NOMO-1 treated with DMSO at 0.1 percent for 48 hours (cell line): ENCODE data around the gene MAPK1.
"Not testable (repeated sequence)": the region's sequence is repeated elsewhere in the genome, so short reads cannot be mapped to it uniquely, and the experiment has no call there.

Experiments used
- DNase-seq: peaks from one replicate; lab custom pipeline; 2025; ENCODE audit not compliant: unreplicated experiment; lab: John Stamatoyannopoulos, UW

The MAPK1 gene

GRCh38 chr22:21729184-21729583, 138.3 kb downstream of the MAPK1 start:
- not testable (repeated sequence) for DNase-seq

GRCh38 chr22:21728270-21728669, 139.2 kb downstream of the MAPK1 start:
- no peak for DNase-seq

- DNase-seq = no peak
Observed at GRCh38 chr22:21727768-21728167, 139.7 kb downstream of the MAPK1 start.

GRCh38 chr22:21727159-21727558, 140.3 kb downstream of the MAPK1 start:
- DNase-seq = no peak

GRCh38 chr22:21726650-21727049, 140.8 kb downstream of the MAPK1 start:
- no peak for DNase-seq

- DNase-seq = no peak
Observed at GRCh38 chr22:21725956-21726649, 141.3 kb downstream of the MAPK1 start.

- DNase-seq = not testable (repeated sequence)
Observed at GRCh38 chr22:21724496-21724895, 142.9 kb downstream of the MAPK1 start.

GRCh38 chr22:21721195-21721852, 146.1 kb downstream of the MAPK1 start:
- not testable (repeated sequence) for DNase-seq

- not testable (repeated sequence) for DNase-seq
Observed at GRCh38 chr22:21720191-21720859, 147.1 kb downstream of the MAPK1 start.

- peak; percentile 19 for DNase-seq
Observed at GRCh38 chr22:21719024-21719423, 148.4 kb downstream of the MAPK1 start.

- no peak for DNase-seq
Observed at GRCh38 chr22:21718499-21718898, 148.9 kb downstream of the MAPK1 start.

- DNase-seq = not testable (repeated sequence)
Observed at GRCh38 chr22:21716395-21717122, 150.9 kb downstream of the MAPK1 start.

GRCh38 chr22:21714786-21715185, 152.7 kb downstream of the MAPK1 start:
- no peak for DNase-seq

- DNase-seq = no peak
Observed at GRCh38 chr22:21714059-21714770, 153.2 kb downstream of the MAPK1 start.

- DNase-seq = no peak
Observed at GRCh38 chr22:21713428-21714058, 153.9 kb downstream of the MAPK1 start.

GRCh38 chr22:21712751-21713427, 154.6 kb downstream of the MAPK1 start:
- peak; percentile 64 for DNase-seq

GRCh38 chr22:21711851-21712250, 155.6 kb downstream of the MAPK1 start:
- no peak for DNase-seq

GRCh38 chr22:21710156-21710555, 157.3 kb downstream of the MAPK1 start:
- DNase-seq = no peak

- no peak for DNase-seq
Observed at GRCh38 chr22:21709688-21710087, 157.8 kb downstream of the MAPK1 start.

- DNase-seq = no peak
Observed at GRCh38 chr22:21708960-21709359, 158.5 kb downstream of the MAPK1 start.
